CD4-positive, alpha-beta T cell (primary cell): Measurements from ENCODE around the gene SDS. TPM values are rescaled to one million over a fixed set of nuclear protein-coding genes. Genes with fewer than 3 reads are reported as not detected.

ENCODE experiments used
- ATAC-seq: fragments of 200-7000 bp; cut with Tn5 transposase; one replicate; pipeline ENCODE4 v1.10.0; 2022; ENCODE audit warnings: mild to moderate bottlenecking; ENCODE audit not compliant: poor library complexity
- CTCF ChIA-PET: fragments of 350-600 bp; sonication (Branson Sonifier 250); formaldehyde crosslinking; loops from one replicate; lab custom pipeline; 2021; ENCODE audit warnings: antibody characterized with exemption, inconsistent platforms; lab: Charles Lee
- POLR2A ChIA-PET: fragments of 350-600 bp; sonication (Branson Sonifier 250); formaldehyde crosslinking; loops from one replicate; lab custom pipeline; 2021; ENCODE audit warnings: antibody characterized with exemption, inconsistent platforms; lab: Charles Lee
- DNase-seq, 14 experiments: peaks; one replicate each; pipeline ENCODE4 v3.0.0-alpha.2; 2013 to 2020; ENCODE audit warnings: mixed read lengths in 2 of 14
- H3K27ac ChIP-seq, 2 donors: one replicate each; pipeline versions ENCODE4 v1.5.1 to v1.7.0; 2013; ENCODE audit warnings: low read length in 2 of 2, low read depth in 1 of 2, mild to moderate bottlenecking in 1 of 2
- H3K27me3 ChIP-seq, 2 experiments: 1 replicate in 1 of 2; 2 replicates in 1 of 2; pipeline versions ENCODE4 v1.6.1 to v1.7.0; 2013; ENCODE audit warnings: low read length in 2 of 2, control low read depth in 1 of 2, mild to moderate bottlenecking in 1 of 2, moderate library complexity in 1 of 2; ENCODE audit not compliant: insufficient read depth in 2 of 2, control insufficient read depth in 1 of 2
- H3K36me3 ChIP-seq: one replicate; pipeline ENCODE4 v1.6.1; 2013; ENCODE audit warnings: low read length, control low read depth; ENCODE audit not compliant: insufficient read depth
- H3K4me1 ChIP-seq: one replicate; pipeline ENCODE4 v1.6.1; 2013; ENCODE audit warnings: low read length, control low read depth; ENCODE audit not compliant: insufficient read depth
- H3K4me3 ChIP-seq: one replicate; pipeline ENCODE4 v1.5.1; 2013; ENCODE audit warnings: mild to moderate bottlenecking, low read length, moderate library complexity
- H3K9me3 ChIP-seq, 2 experiments: 1 replicate in 1 of 2; 2 replicates in 1 of 2; pipeline versions ENCODE4 v1.6.1 to v1.7.0; 2013; ENCODE audit warnings: low read length in 2 of 2, mild to moderate bottlenecking in 2 of 2, control low read depth in 1 of 2, moderate library complexity in 1 of 2; ENCODE audit not compliant: control insufficient read depth in 1 of 2, insufficient read depth in 1 of 2
- H3K27ac Mint-ChIP-seq: one replicate; pipeline ENCODE4 v1.8.0; 2020; ENCODE audit warnings: mixed read lengths
- H3K27me3 Mint-ChIP-seq: one replicate; pipeline ENCODE4 v1.8.0; 2021; ENCODE audit warnings: mixed read lengths
- H3K36me3 Mint-ChIP-seq: one replicate; pipeline ENCODE4 v1.8.0; 2021; ENCODE audit warnings: low read depth, mixed read lengths
- H3K4me1 Mint-ChIP-seq: one replicate; pipeline ENCODE4 v1.8.0; 2021; ENCODE audit warnings: low read depth, mixed read lengths
- H3K4me3 Mint-ChIP-seq: one replicate; pipeline ENCODE4 v1.8.0; 2020; ENCODE audit warnings: mild to moderate bottlenecking, mixed read lengths
- H3K9me3 Mint-ChIP-seq: one replicate; pipeline ENCODE4 v1.8.0; 2020; ENCODE audit warnings: mixed read lengths
- CTCF ChIP-seq: fragments of 200-600 bp; IDR thresholded peaks from one replicate; pipeline ENCODE4 v1.8.0; 2022; ENCODE audit warnings: antibody characterized with exemption, mild to moderate bottlenecking
- intact Hi-C, 2 experiments: fragments of 100-400 bp; cut with DNase I in 1 of 2; cut with micrococcal nuclease in 1 of 2; formaldehyde crosslinking; loops; one replicate each; pipeline versions ENCODE4 v1.15.1 to v1.9.0; 2023 to 2025; cut with DNase I, micrococcal nuclease
- total RNA-seq, 174 experiments: library from RNA in 2 of 174; stranded (reverse) in 2 of 174; gene quantifications; one replicate each; pipeline ENCODE4 v1.2.3 and lab custom pipeline; 2021 to 2026

Gene SDS
- total RNA-seq, 2 experiments from 2014 or later, result not detected

GRCh38 chr12:113365639-113366395, 37.9 kb downstream of the SDS start:
- no peak for DNase-seq
- no peak overlapping the region for H3K27ac Mint-ChIP-seq
- H3K36me3 Mint-ChIP-seq, result peaks cover 26% of the 10 kb centered on the region
- Histone ChIP-seq H3K4me3 (no peak overlapping the region), H3K4me1 (no peaks in the 10 kb centered on the region), H3K27me3 (no peaks in the 10 kb centered on the region), H3K36me3 (no peaks in the 10 kb centered on the region), H3K27ac (no peak overlapping the region), H3K9me3 (no peaks in the 10 kb centered on the region)
- H3K9me3 Mint-ChIP-seq, result no peaks in the 10 kb centered on the region
- H3K4me3 Mint-ChIP-seq, result no peak overlapping the region
- H3K4me1 Mint-ChIP-seq, result peaks cover 14% of the 10 kb centered on the region
- TF ChIP-seq CTCF, result no peak
- no peak for ATAC-seq
- intact Hi-C loops, result no loop called here
- ChIA-PET CTCF (no interaction called here), POLR2A (no interaction called here)
- no peaks in the 10 kb centered on the region for H3K27me3 Mint-ChIP-seq

DNA sequence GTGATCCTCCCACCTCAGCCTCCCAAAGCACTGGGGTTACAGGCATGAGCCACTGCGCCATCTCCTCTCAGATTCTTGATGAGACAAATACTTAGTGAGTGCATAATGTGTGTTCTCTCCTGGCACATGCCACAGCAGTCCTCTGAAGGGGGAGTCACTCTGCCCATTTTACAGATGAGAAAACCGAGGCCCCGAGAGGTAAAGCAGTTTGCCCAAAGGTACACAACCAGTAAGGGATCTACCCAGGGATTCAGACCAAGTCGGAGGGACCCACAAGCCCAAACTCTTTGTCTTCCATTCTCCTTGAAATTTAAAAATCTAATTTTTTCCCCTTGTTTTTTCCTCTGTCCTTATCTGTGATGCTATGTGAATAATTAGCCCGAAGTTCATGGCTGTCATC, 39.0 kb downstream of the SDS start:
- Mint-ChIP-seq H3K4me1 (peaks cover 21% of the 10 kb centered on the region), H3K9me3 (no peaks in the 10 kb centered on the region), H3K4me3 (no peak overlapping the region), H3K27me3 (no peaks in the 10 kb centered on the region), H3K27ac (no peak overlapping the region), H3K36me3 (peaks cover 22% of the 10 kb centered on the region)
- DNase-seq, result no peak
- intact Hi-C loops, result no loop called here
- peaks cover 3% of the 10 kb centered on the region for H3K4me1 ChIP-seq
- H3K27me3 ChIP-seq, result no peaks in the 10 kb centered on the region
- H3K36me3 ChIP-seq, result no peaks in the 10 kb centered on the region
- no peaks in the 10 kb centered on the region for H3K9me3 ChIP-seq
- ChIA-PET CTCF (no interaction called here), POLR2A (no interaction called here)
- H3K4me3 ChIP-seq, result no peak overlapping the region
- TF ChIP-seq CTCF, result no peak
- no peak overlapping the region for H3K27ac ChIP-seq
- no peak for ATAC-seq

GRCh38 chr12:113361574-113362370, 41.9 kb downstream of the SDS start:
- H3K36me3 Mint-ChIP-seq, result peaks cover 10% of the 10 kb centered on the region
- Histone ChIP-seq H3K4me1 (peaks cover 22% of the 10 kb centered on the region), H3K36me3 (no peaks in the 10 kb centered on the region), H3K9me3 (no peaks in the 10 kb centered on the region), H3K4me3 (no peak overlapping the region), H3K27ac (no peak overlapping the region), H3K27me3 (no peaks in the 10 kb centered on the region)
- H3K4me1 Mint-ChIP-seq, result peaks cover 29% of the 10 kb centered on the region
- peak overlapping the region; percentile 8 for H3K27ac Mint-ChIP-seq
- intact Hi-C loops, result no loop called here
- H3K4me3 Mint-ChIP-seq, result peak overlapping the region; percentile 7
- no peak for DNase-seq
- ChIA-PET CTCF (no interaction called here), POLR2A (no interaction called here)
- no peaks in the 10 kb centered on the region for H3K9me3 Mint-ChIP-seq
- no peak for TF ChIP-seq CTCF
- no peak for ATAC-seq
- no peaks in the 10 kb centered on the region for H3K27me3 Mint-ChIP-seq
